Activated naive CD4-positive, alpha-beta T cell treated with anti-CD3 and anti-CD28 coated beads, Interleukin-2, amount 50 U/mL, for 72 hours (primary cell): ENCODE measurements around the gene VAV2. TPM values are rescaled to one million over a fixed set of nuclear protein-coding genes. Genes with fewer than 3 reads are reported as not detected.
A peak's percentile ranks its signal among the peaks of the same experiment; 100 is the strongest.
"Not testable (repeated sequence)": the region's sequence is repeated elsewhere in the genome, so short reads cannot be mapped to it uniquely, and the experiment has no call there.

Source experiments
- ATAC-seq, 2 donors: fragments of 150-1000 bp; cut with Tn5 transposase; 2 replicates each; pipeline ENCODE4 v1.10.0; 2021; ENCODE audit warnings: mild to moderate bottlenecking in 2 of 2, moderate library complexity in 2 of 2
- DNase-seq, 2 donors: peaks; one replicate each; pipeline ENCODE4 v3.0.0; 2021 to 2022; ENCODE audit warnings: low spot score in 2 of 2
- H3K27ac Mint-ChIP-seq, 2 donors: one replicate each; pipeline ENCODE4 v1.8.0; 2022; ENCODE audit warnings: mild to moderate bottlenecking in 2 of 2, mixed read lengths in 2 of 2
- H3K36me3 Mint-ChIP-seq, 2 donors: one replicate each; pipeline ENCODE4 v1.8.0; 2022; ENCODE audit warnings: mixed read lengths in 2 of 2
- H3K9me3 Mint-ChIP-seq, 2 donors: one replicate each; pipeline ENCODE4 v1.8.0; 2022; ENCODE audit warnings: mixed read lengths in 2 of 2
- total RNA-seq, 2 donors: library from RNA; stranded (reverse); gene quantifications; one replicate each; pipeline ENCODE4 v1.2.3, GENCODE V29; 2022

VAV2 gene
- total RNA-seq, 2 donors from 2014 or later, result 7.5 to 9.1 TPM

DNA sequence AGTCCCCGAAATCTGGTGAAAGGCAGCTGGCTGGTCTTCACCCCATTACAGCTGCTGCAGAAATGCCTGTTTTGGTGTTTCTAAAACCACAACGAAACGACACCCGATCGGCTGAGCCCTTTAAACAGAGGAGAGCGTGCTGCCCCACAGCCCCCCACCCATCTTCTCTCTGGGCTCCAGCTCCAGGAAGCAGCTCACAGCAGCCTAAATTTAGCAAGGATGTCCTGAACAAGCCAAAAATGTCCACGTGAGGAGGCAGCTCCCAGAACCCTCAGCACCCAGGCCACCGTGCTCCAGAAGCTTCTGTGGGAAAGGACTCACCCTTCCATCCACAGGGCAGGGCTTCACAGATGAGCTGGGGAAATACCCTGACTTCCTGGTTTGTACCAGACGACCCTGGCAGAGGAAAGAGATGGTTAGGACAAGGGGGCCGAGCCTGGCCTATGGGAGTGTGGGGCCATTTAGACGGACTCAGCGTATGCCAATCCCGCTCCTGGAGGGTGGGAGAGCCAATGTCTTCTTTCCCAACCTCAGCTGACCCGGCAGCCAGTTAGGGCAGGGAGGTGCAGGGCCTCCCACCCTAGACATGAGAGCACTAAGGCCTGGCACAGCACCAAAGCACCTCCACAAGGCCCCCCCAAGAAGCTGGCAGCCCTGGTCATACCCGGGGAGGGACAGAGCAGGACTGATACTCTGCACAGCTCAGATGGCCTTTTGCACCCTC lies 214.9 kb downstream of the VAV2 start:
- Mint-ChIP-seq H3K36me3 (peaks cover 7 to 20% of the 10 kb centered on the region in 2 donors), H3K9me3 (no peaks in the 10 kb centered on the region), H3K27ac (no peak overlapping the region)
- no peak for DNase-seq
- ATAC-seq, result no peak

- Mint-ChIP-seq H3K9me3 (no peaks in the 10 kb centered on the region), H3K36me3 (peaks cover 7 to 20% of the 10 kb centered on the region in 2 donors), H3K27ac (no peak overlapping the region)
- ATAC-seq, result no peak
- DNase-seq, result no peak
Observed at GRCh38 chr9:133775951-133776905, 215.9 kb downstream of the VAV2 start.

DNA sequence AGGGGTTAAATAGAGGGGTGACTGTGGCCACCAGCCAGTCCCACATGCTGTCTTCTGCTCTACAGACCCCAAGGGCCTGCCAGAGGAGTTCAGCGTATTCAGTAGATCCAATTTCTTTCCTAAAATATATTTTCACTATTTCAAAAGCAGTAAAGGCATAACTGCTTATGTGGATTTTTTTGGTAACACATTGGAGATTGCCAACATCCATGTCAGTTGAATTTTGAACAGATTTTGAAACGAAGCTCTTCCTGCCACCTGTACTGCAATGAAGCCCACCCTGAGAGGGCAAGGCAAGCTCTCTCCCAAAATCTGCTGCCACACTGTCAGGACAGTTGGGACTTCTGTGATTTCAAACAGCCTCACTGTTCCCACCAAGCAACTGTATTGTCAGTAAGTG lies 216.8 kb downstream of the VAV2 start:
- Mint-ChIP-seq H3K36me3 (peaks cover 7 to 20% of the 10 kb centered on the region in 2 donors), H3K9me3 (no peaks in the 10 kb centered on the region), H3K27ac (no peak overlapping the region)
- DNase-seq (no peak), ATAC-seq (no peak)

- H3K27ac Mint-ChIP-seq, result no peak overlapping the region
- H3K9me3 Mint-ChIP-seq, result no peaks in the 10 kb centered on the region
- no peak for ATAC-seq
- H3K36me3 Mint-ChIP-seq, result peaks cover 7 to 20% of the 10 kb centered on the region in 2 donors
- no peak for DNase-seq
Observed at GRCh38 chr9:133774799-133775198, 217.3 kb downstream of the VAV2 start.

DNA sequence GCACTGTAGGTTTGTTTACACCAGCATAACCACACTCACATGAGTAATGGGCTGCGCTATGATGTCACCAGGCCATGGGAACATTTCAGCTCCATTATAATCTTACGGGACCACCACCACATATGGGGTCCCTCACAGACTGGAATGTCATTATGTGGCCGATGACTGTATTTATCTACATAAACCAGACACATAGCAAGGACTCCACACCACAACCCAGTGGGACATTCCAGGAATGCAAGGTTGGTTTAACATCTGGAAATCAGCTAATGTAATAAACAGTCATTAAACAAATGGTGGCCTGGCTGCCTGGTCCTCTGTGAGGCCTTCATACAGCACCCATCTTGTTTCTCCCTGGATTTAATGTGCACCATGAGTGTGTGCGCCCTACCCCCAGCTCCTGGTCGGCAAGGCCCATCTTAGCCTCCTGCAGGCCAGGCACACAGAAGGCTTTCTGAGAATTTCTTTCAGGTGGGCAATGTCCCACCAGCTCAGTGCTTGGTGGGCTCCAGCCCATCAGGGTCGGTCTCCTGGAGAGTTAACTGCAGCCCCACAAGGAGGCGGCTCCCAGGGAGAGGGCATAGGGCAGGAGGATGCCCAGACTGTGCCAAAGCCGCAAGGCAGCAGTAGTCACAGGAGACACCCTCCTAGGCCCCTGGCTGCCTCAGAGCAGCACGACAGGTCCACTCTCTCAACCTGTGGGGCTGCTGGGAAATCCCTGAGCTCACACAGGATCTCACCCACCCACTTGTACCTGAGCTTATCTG lies 218.1 kb downstream of the VAV2 start:
- Mint-ChIP-seq H3K9me3 (no peaks in the 10 kb centered on the region), H3K27ac (no peak overlapping the region), H3K36me3 (peaks cover 7 to 20% of the 10 kb centered on the region in 2 donors)
- ATAC-seq, result no peak
- no peak for DNase-seq

- ATAC-seq (no peak), DNase-seq (peak in 1 of 2 donors; percentile 20)
- Mint-ChIP-seq H3K9me3 (peaks cover 1 to 5% of the 10 kb centered on the region in 2 donors), H3K27ac (peak overlapping the region in 1 of 2 donors; percentile 14), H3K36me3 (peaks cover 18 to 30% of the 10 kb centered on the region in 2 donors)
Observed at GRCh38 chr9:133772581-133772980, 219.5 kb downstream of the VAV2 start.

- Mint-ChIP-seq H3K36me3 (peaks cover 23 to 35% of the 10 kb centered on the region in 2 donors), H3K27ac (peak overlapping the region in 1 of 2 donors; percentile 14), H3K9me3 (peaks cover 6 to 11% of the 10 kb centered on the region in 2 donors)
- ATAC-seq (no peak), DNase-seq (peak in 1 of 2 donors; percentile 41)
Observed at GRCh38 chr9:133771486-133772482, 220.3 kb downstream of the VAV2 start.

GRCh38 chr9:133770076-133770777 lies 221.9 kb downstream of the VAV2 start:
- DNase-seq (peak in 1 of 2 donors; percentile 53), ATAC-seq (no peak)
- Mint-ChIP-seq H3K27ac (no peak overlapping the region), H3K36me3 (peaks cover 32 to 33% of the 10 kb centered on the region in 2 donors), H3K9me3 (peaks cover 6 to 16% of the 10 kb centered on the region in 2 donors)

DNA sequence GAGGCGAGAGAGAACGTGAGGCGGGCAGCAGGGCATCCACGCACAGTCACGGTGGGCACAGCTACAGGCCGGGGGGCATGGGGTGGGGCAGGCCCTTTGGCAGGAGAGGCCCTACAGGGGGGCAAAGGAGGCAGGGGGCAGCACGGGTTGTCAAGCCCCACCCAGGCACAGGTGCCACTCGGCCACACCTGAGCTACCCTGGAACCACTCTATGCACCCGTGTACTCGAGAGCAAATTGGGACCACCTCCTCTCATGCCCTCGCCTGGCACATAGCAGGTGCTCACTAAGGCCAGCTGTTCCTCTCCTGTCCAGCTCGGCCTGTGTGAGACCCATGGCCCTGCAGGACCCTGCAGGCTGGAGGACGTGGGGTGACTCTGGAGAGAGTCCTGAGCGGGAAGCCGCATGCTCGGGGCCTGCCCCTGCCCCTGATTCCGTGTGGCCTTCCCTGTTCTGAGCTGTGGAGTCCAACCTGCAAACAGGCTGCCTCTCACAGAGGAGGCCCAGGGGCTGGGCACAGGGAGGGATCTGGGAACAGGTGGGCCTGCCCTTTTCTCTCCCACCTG lies 222.5 kb downstream of the VAV2 start:
- ATAC-seq (no peak), DNase-seq (peak in 1 of 2 donors; percentile 54)
- H3K9me3 Mint-ChIP-seq, result peaks cover 6 to 17% of the 10 kb centered on the region in 2 donors
- H3K36me3 Mint-ChIP-seq, result peaks cover 26 to 36% of the 10 kb centered on the region in 2 donors
- H3K27ac Mint-ChIP-seq, result no peak overlapping the region

GRCh38 chr9:133768859-133769510 lies 223.1 kb downstream of the VAV2 start:
- H3K9me3 Mint-ChIP-seq, result peaks cover 10 to 21% of the 10 kb centered on the region in 2 donors
- H3K27ac Mint-ChIP-seq, result no peak overlapping the region
- H3K36me3 Mint-ChIP-seq, result peaks cover 20 to 39% of the 10 kb centered on the region in 2 donors
- no peak for ATAC-seq
- peak in 1 of 2 donors; percentile 48 for DNase-seq

DNA sequence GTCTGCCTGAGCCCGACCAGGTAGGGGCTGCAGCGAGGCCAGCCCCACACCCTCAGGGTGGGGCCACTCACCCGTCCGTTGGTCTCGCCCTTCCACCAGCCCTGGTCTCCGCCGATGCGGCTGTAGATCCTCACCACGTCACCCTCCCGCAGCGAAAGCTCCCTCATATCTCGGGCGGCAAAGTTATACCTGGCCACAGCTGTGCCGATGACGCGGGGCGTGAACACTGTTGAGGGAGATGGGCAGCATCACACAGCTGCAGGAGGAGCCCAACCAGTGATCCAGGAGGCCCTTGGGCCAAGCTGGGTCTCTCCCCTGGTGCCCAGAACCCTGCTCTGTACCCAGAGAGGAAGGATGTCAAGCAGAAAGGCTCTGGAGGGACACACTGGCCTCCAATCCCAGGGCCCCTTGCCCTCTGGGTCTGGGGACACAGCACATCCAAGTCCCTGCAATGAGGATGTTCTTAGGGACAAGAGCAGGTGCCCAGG lies 223.7 kb downstream of the VAV2 start:
- ATAC-seq (no peak), DNase-seq (peak in 1 of 2 donors; percentile 7)
- Mint-ChIP-seq H3K36me3 (peaks cover 15 to 39% of the 10 kb centered on the region in 2 donors), H3K27ac (no peak overlapping the region), H3K9me3 (peaks cover 10 to 21% of the 10 kb centered on the region in 2 donors)

GRCh38 chr9:133767625-133768024 lies 224.5 kb downstream of the VAV2 start:
- DNase-seq, result peak in 1 of 2 donors; percentile 13
- H3K9me3 Mint-ChIP-seq, result peaks cover 10 to 21% of the 10 kb centered on the region in 2 donors
- H3K36me3 Mint-ChIP-seq, result peaks cover 15 to 39% of the 10 kb centered on the region in 2 donors
- H3K27ac Mint-ChIP-seq, result no peak overlapping the region
- ATAC-seq, result no peak

- peaks cover 15 to 39% of the 10 kb centered on the region in 2 donors for H3K36me3 Mint-ChIP-seq
- DNase-seq, result no peak
- no peak overlapping the region for H3K27ac Mint-ChIP-seq
- ATAC-seq, result no peak
- H3K9me3 Mint-ChIP-seq, result peaks cover 10 to 21% of the 10 kb centered on the region in 2 donors
Observed at GRCh38 chr9:133767008-133767407, 225.1 kb downstream of the VAV2 start.

DNA sequence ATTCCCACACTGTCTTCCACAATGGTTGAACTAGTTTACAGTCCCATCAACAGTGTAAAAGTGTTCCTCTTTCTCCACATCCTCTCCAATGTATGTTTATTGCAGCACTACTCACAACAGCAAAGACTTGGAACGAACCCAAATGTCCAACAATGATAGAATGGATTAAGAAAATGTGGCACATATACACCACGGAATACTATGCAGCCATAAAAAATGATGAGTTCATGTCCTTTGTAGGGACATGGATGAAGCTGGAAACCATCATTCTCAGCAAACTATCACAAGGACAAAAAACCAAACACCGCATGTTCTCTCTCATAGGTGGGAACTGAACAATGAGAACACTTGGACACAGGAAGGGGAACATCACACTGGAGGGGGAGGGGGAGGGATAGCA lies 225.9 kb downstream of the VAV2 start:
- not testable (repeated sequence) for H3K27ac Mint-ChIP-seq, DNase-seq, ATAC-seq
- Mint-ChIP-seq H3K36me3 (peaks cover 15 to 39% of the 10 kb centered on the region in 2 donors), H3K9me3 (peaks cover 10 to 21% of the 10 kb centered on the region in 2 donors)
